DOHH2 (cell line): ENCODE measurements around the gene FLACC1.

Experiments used
- H3F3A ChIP-seq: fragments of 200-600 bp; sonication (generic), shearing (Covaris generic); 2 replicates; pipeline ENCODE4 v1.6.0; 2016; ENCODE audit warnings: antibody characterized with exemption, mild to moderate bottlenecking; ENCODE audit not compliant: control insufficient read depth, insufficient read depth
- H3K27ac ChIP-seq: fragments of 200-600 bp; sonication (generic); 2 replicates; pipeline ENCODE4 v1.5.1; 2014; ENCODE audit warnings: low read depth, mild to moderate bottlenecking, low read length, moderate library complexity
- H3K27me3 ChIP-seq: fragments of 200-600 bp; sonication (generic); 2 replicates; pipeline ENCODE4 v1.6.1; 2014; ENCODE audit warnings: mild to moderate bottlenecking, low read length, mixed read lengths; ENCODE audit not compliant: control insufficient read depth
- H3K36me3 ChIP-seq: fragments of 200-600 bp; sonication (generic); 2 replicates; pipeline ENCODE4 v1.6.1; 2014; ENCODE audit warnings: mild to moderate bottlenecking, low read length, moderate library complexity, mixed read lengths; ENCODE audit not compliant: control insufficient read depth
- H3K4me1 ChIP-seq: fragments of 200-600 bp; sonication (generic); 2 replicates; pipeline ENCODE4 v1.6.1; 2014; ENCODE audit warnings: mild to moderate bottlenecking, low read length, mixed read lengths; ENCODE audit not compliant: control insufficient read depth
- H3K4me2 ChIP-seq: fragments of 200-600 bp; sonication (generic); 2 replicates; pipeline ENCODE4 v1.6.0; 2014; ENCODE audit warnings: mild to moderate bottlenecking, low read length, moderate library complexity
- H3K4me3 ChIP-seq: fragments of 200-600 bp; sonication (generic); 2 replicates; pipeline ENCODE4 v1.5.1; 2014; ENCODE audit warnings: mild to moderate bottlenecking, low read length, mixed read lengths
- H3K79me2 ChIP-seq: fragments of 200-600 bp; sonication (generic); 2 replicates; pipeline ENCODE4 v1.6.1; 2014; ENCODE audit warnings: mild to moderate bottlenecking, low read length, mixed read lengths; ENCODE audit not compliant: control insufficient read depth
- H3K9me2 ChIP-seq: fragments of 200-600 bp; sonication (generic); replicated peaks from 2 replicates; pipeline ENCODE4 v1.6.1; 2014; ENCODE audit warnings: mild to moderate bottlenecking, low read length, mixed read lengths; ENCODE audit not compliant: control insufficient read depth
- H3K9me3 ChIP-seq: fragments of 200-600 bp; sonication (generic); 2 replicates; pipeline ENCODE4 v1.6.1; 2014; ENCODE audit warnings: antibody characterized with exemption, low read length, mixed read lengths; ENCODE audit not compliant: control insufficient read depth, insufficient read depth
- H4K20me1 ChIP-seq: fragments of 200-600 bp; sonication (generic); 2 replicates; pipeline ENCODE4 v1.6.0; 2014; ENCODE audit warnings: low read depth, mild to moderate bottlenecking, antibody characterized with exemption, low read length, moderate library complexity; ENCODE audit not compliant: control insufficient read depth, insufficient read depth
- CTCF ChIP-seq: fragments of 200-600 bp; sonication (generic); IDR thresholded peaks from one replicate; pipeline ENCODE4 v1.5.1; 2014; ENCODE audit warnings: antibody characterized with exemption, mild to moderate bottlenecking, low read depth, low read length; ENCODE audit not compliant: poor library complexity, severe bottlenecking
- EZH2phosphoT487 ChIP-seq: fragments of 200-600 bp; sonication (generic); IDR thresholded peaks from 2 replicates; pipeline ENCODE4 v1.6.1; 2017; ENCODE audit warnings: borderline replicate concordance, mild to moderate bottlenecking, antibody characterized with exemption, low read length, moderate library complexity, mixed read lengths

The FLACC1 gene

GRCh38 chr2:201320701-201321100 is 36.4 kb downstream of the FLACC1 start:
- H3F3A ChIP-seq = no peaks in the 10 kb centered on the region
- H3K4me3 ChIP-seq = no peak overlapping the region
- H3K36me3 ChIP-seq = no peaks in the 10 kb centered on the region
- H3K79me2 ChIP-seq = no peaks in the 10 kb centered on the region
- H3K4me2 ChIP-seq = no peak overlapping the region
- no peaks in the 10 kb centered on the region for H3K9me2 ChIP-seq
- no peak for TF ChIP-seq CTCF
- no peak for TF ChIP-seq EZH2phosphoT487
- H3K9me3 ChIP-seq = no peaks in the 10 kb centered on the region
- H4K20me1 ChIP-seq = no peaks in the 10 kb centered on the region
- no peak overlapping the region for H3K27ac ChIP-seq
- H3K4me1 ChIP-seq = no peaks in the 10 kb centered on the region
- H3K27me3 ChIP-seq = no peaks in the 10 kb centered on the region

- Histone ChIP-seq H4K20me1 (no peaks in the 10 kb centered on the region), H3K36me3 (no peaks in the 10 kb centered on the region), H3K9me2 (no peaks in the 10 kb centered on the region), H3K27me3 (no peaks in the 10 kb centered on the region), H3F3A (no peaks in the 10 kb centered on the region), H3K4me1 (no peaks in the 10 kb centered on the region), H3K27ac (no peak overlapping the region), H3K4me3 (no peak overlapping the region), H3K9me3 (no peaks in the 10 kb centered on the region), H3K4me2 (no peak overlapping the region), H3K79me2 (no peaks in the 10 kb centered on the region)
- TF ChIP-seq CTCF = no peak
- no peak for TF ChIP-seq EZH2phosphoT487
Measured at GRCh38 chr2:201320257-201320656, 36.9 kb downstream of the FLACC1 start.

- H3K4me3 ChIP-seq = no peak overlapping the region
- no peaks in the 10 kb centered on the region for H3K4me1 ChIP-seq
- H3K27me3 ChIP-seq = no peaks in the 10 kb centered on the region
- no peak overlapping the region for H3K27ac ChIP-seq
- no peak for TF ChIP-seq CTCF
- TF ChIP-seq EZH2phosphoT487 = no peak
- no peaks in the 10 kb centered on the region for H4K20me1 ChIP-seq
- H3F3A ChIP-seq = no peaks in the 10 kb centered on the region
- H3K79me2 ChIP-seq = no peaks in the 10 kb centered on the region
- no peak overlapping the region for H3K4me2 ChIP-seq
- no peaks in the 10 kb centered on the region for H3K36me3 ChIP-seq
- H3K9me2 ChIP-seq = no peaks in the 10 kb centered on the region
- H3K9me3 ChIP-seq = no peaks in the 10 kb centered on the region
Measured at GRCh38 chr2:201319511-201319910, 37.6 kb downstream of the FLACC1 start.

GRCh38 chr2:201313362-201313761 is 43.8 kb downstream of the FLACC1 start:
- H3F3A ChIP-seq = no peaks in the 10 kb centered on the region
- H3K27ac ChIP-seq = no peak overlapping the region
- H3K9me2 ChIP-seq = no peaks in the 10 kb centered on the region
- H3K4me1 ChIP-seq = no peaks in the 10 kb centered on the region
- H3K36me3 ChIP-seq = no peaks in the 10 kb centered on the region
- H4K20me1 ChIP-seq = no peaks in the 10 kb centered on the region
- H3K9me3 ChIP-seq = no peaks in the 10 kb centered on the region
- no peaks in the 10 kb centered on the region; the same call in 1 of the 2 replicates for H3K27me3 ChIP-seq
- no peak overlapping the region for H3K4me3 ChIP-seq
- TF ChIP-seq EZH2phosphoT487 = no peak
- TF ChIP-seq CTCF = no peak
- no peaks in the 10 kb centered on the region for H3K79me2 ChIP-seq
- H3K4me2 ChIP-seq = no peak overlapping the region
